Upper lobe of left lung (tissue), 6 donors: ENCODE measurements around the gene MIEF2. TPM values are rescaled to one million over a fixed set of nuclear protein-coding genes. Genes with fewer than 3 reads are reported as not detected.

Source experiments
- ATAC-seq, 2 donors: fragments of 200-7000 bp; cut with Tn5 transposase; one replicate each; pipeline ENCODE4 v1.9.1; 2022; ENCODE audit warnings: mild to moderate bottlenecking in 2 of 2, moderate library complexity in 2 of 2; ENCODE audit not compliant: low FRiP score in 2 of 2
- DNase-seq, 2 donors: peaks; one replicate each; pipeline ENCODE4 v3.0.0-alpha.2; 2019 to 2020
- H3K27ac ChIP-seq, 4 donors: fragments of 200-600 bp; sonication (generic); one replicate each; pipeline ENCODE4 v1.5.1; 2016 to 2019
- H3K27me3 ChIP-seq, 4 donors: fragments of 200-600 bp; sonication (generic); one replicate each; pipeline ENCODE4 v1.5.1; 2017 to 2019
- H3K36me3 ChIP-seq, 4 donors: fragments of 200-600 bp; sonication (generic); one replicate each; pipeline ENCODE4 v1.5.1; 2016 to 2019
- H3K4me1 ChIP-seq, 4 donors: fragments of 200-600 bp; sonication (generic); one replicate each; pipeline ENCODE4 v1.5.1; 2018 to 2019
- H3K4me3 ChIP-seq, 4 donors: fragments of 200-600 bp; sonication (generic); one replicate each; pipeline ENCODE4 v1.5.1; 2017 to 2019; ENCODE audit warnings: mild to moderate bottlenecking in 2 of 4, moderate library complexity in 1 of 4
- H3K9me3 ChIP-seq, 4 donors: fragments of 200-600 bp; sonication (generic); one replicate each; pipeline ENCODE4 v1.5.1; 2018 to 2019
- EP300 ChIP-seq, 4 donors: sonication (generic); formaldehyde crosslinking; IDR thresholded peaks; one replicate each; pipeline ENCODE4 v1.5.1; 2017; ENCODE audit warnings: antibody characterized with exemption in 4 of 4, control low read depth in 2 of 4
- POLR2A ChIP-seq, 4 donors: fragments of 450-650 bp; IDR thresholded peaks; one replicate each; pipeline ENCODE4 v1.5.1; 2016 to 2017; ENCODE audit warnings: antibody characterized with exemption in 4 of 4, mild to moderate bottlenecking in 2 of 4
- POLR2AphosphoS5 ChIP-seq, 2 donors: sonication (generic); formaldehyde crosslinking; IDR thresholded peaks; one replicate each; pipeline ENCODE4 v1.5.1; 2017; ENCODE audit warnings: antibody characterized with exemption in 2 of 2
- WGBS, 2 donors: methylation state at CpG; one replicate each; pipeline ENCODE4 v1.1.5; 2017 to 2018; 5-methylcytosine and 5-hydroxymethylcytosine counted together
- total RNA-seq, 6 donors: library from RNA; depleted of rRNA in 4 of 6; stranded (reverse); fragments of >200 nt in 4 of 6; gene quantifications; one replicate each; pipeline versions ENCODE4 v1.1.0 to v1.2.1, GENCODE V29; 2016 to 2021
- TF ChIP-seq, protein P1 (sequence below), 6 experiments: fragments of 450-650 bp in 4 of 6; fragments of 200-600 bp in 2 of 6; sonication (generic) in 2 of 6; IDR thresholded peaks; one replicate each; pipeline ENCODE4 v1.5.1; 2016 to 2019; ENCODE audit warnings: antibody characterized with exemption in 6 of 6
- donor health status: DM: no; HTN: no; CAD: no; lungs with moderate emphysema.
- donor health status: DM: no; HTN: yes; CAD: no; lungs with severe emphysema.

The MIEF2 gene
- total RNA-seq, 6 donors from 2014 or later, result 17.2 to 79.3 (median 31.8) TPM

- Histone ChIP-seq H3K36me3 (peaks cover 13 to 40% (median 28%) of the 10 kb centered on the region in 4 donors), H3K4me1 (peaks cover 42 to 56% (median 48%) of the 10 kb centered on the region in 4 donors)
- TF ChIP-seq POLR2A (IDR thresholded peaks at IDR 0.05) (no peak), EP300 (IDR thresholded peaks at IDR 0.05) (no peak), POLR2AphosphoS5 (IDR thresholded peaks at IDR 0.05) (no peak)
- TF ChIP-seq, protein P1, sequence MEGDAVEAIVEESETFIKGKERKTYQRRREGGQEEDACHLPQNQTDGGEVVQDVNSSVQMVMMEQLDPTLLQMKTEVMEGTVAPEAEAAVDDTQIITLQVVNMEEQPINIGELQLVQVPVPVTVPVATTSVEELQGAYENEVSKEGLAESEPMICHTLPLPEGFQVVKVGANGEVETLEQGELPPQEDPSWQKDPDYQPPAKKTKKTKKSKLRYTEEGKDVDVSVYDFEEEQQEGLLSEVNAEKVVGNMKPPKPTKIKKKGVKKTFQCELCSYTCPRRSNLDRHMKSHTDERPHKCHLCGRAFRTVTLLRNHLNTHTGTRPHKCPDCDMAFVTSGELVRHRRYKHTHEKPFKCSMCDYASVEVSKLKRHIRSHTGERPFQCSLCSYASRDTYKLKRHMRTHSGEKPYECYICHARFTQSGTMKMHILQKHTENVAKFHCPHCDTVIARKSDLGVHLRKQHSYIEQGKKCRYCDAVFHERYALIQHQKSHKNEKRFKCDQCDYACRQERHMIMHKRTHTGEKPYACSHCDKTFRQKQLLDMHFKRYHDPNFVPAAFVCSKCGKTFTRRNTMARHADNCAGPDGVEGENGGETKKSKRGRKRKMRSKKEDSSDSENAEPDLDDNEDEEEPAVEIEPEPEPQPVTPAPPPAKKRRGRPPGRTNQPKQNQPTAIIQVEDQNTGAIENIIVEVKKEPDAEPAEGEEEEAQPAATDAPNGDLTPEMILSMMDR (IDR thresholded peaks at IDR 0.05), result no peak
Observed at GRCh38 chr17:18261146-18261515, 669 bp downstream of the MIEF2 start.

GRCh38 chr17:18261659-18262058, 1.2 kb downstream of the MIEF2 start:
- H3K4me3 ChIP-seq, result peak overlapping the region in 3 of 4 donors; percentile 60 to 96 (median 80)
- no peak for TF ChIP-seq POLR2A (IDR thresholded peaks at IDR 0.05)
- no peak for TF ChIP-seq POLR2AphosphoS5 (IDR thresholded peaks at IDR 0.05)
- no peak for TF ChIP-seq EP300 (IDR thresholded peaks at IDR 0.05)
- TF ChIP-seq, protein P1 (IDR thresholded peaks at IDR 0.05), result no peak
- H3K27ac ChIP-seq, result peak overlapping the region; percentile 88 to 99 (median 94)
- DNase-seq (no peak), ATAC-seq (no peak)
- H3K27me3 ChIP-seq, result no peaks in the 10 kb centered on the region
- H3K4me1 ChIP-seq, result peaks cover 37 to 51% (median 43%) of the 10 kb centered on the region in 4 donors
- no peaks in the 10 kb centered on the region for H3K9me3 ChIP-seq
- 71 to 100% methylated on average over 1 to 3 of the region's 3 CpGs for WGBS, 2 donors
- peaks cover 13 to 35% (median 24%) of the 10 kb centered on the region in 4 donors for H3K36me3 ChIP-seq

More at GRCh38 chr17:18261146-18261515, 669 bp downstream of the MIEF2 start:
- DNase-seq (peak; percentile 86 to 96), ATAC-seq (peak; percentile 38 to 75)
- H3K27me3 ChIP-seq, result no peaks in the 10 kb centered on the region
- 2% methylated on average over 11 to 14 of the region's 16 CpGs for WGBS, 2 donors
- no peaks in the 10 kb centered on the region for H3K9me3 ChIP-seq
- peak overlapping the region; percentile 88 to 99 (median 94) for H3K27ac ChIP-seq
- H3K4me3 ChIP-seq, result peak overlapping the region; percentile 60 to 96 (median 88)

GRCh38 chr17:18262111-18262510, 1.6 kb downstream of the MIEF2 start:
- no peak overlapping the region for H3K4me3 ChIP-seq

DNA sequence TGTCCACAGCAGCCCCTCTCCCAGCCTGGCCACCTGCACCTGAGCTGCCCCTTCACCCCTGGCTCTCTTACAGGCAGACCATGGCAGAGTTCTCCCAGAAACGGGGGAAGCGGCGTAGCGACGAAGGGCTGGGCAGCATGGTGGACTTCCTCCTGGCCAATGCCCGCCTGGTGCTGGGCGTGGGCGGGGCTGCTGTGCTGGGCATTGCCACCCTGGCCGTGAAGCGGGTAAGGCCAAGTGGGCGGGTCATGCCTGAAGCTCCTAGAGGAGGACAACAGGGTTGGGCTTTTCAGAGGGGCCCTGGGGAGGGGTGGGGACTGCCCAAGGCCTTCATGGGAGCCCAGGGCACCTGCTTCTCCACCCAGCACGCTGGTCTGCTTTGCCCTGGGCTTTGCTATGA, 2.2 kb downstream of the MIEF2 start:
- WGBS, 2 donors, result 83 to 100% methylated on average over 1 to 11 of the region's 12 CpGs
- peak overlapping the region in 2 of 4 donors; percentile 88 to 94 for H3K27ac ChIP-seq
- no peak overlapping the region for H3K4me3 ChIP-seq
- TF ChIP-seq EP300 (IDR thresholded peaks at IDR 0.05) (no peak), POLR2AphosphoS5 (IDR thresholded peaks at IDR 0.05) (no peak), POLR2A (IDR thresholded peaks at IDR 0.05) (no peak)
- TF ChIP-seq, protein P1 (IDR thresholded peaks at IDR 0.05), result no peak
- peaks cover 28 to 41% (median 33%) of the 10 kb centered on the region in 4 donors for H3K4me1 ChIP-seq
- ATAC-seq (no peak), DNase-seq (peak in 1 of 2 donors; percentile 87)
- peaks cover 13 to 33% (median 24%) of the 10 kb centered on the region in 4 donors for H3K36me3 ChIP-seq
- no peaks in the 10 kb centered on the region for H3K9me3 ChIP-seq
- H3K27me3 ChIP-seq, result no peaks in the 10 kb centered on the region

More at GRCh38 chr17:18262111-18262510, 1.6 kb downstream of the MIEF2 start:
- WGBS, 2 donors, result 80 to 92% methylated on average over 2 of the region's 2 CpGs
- DNase-seq (no peak), ATAC-seq (no peak)
- Histone ChIP-seq H3K4me1 (peaks cover 32 to 46% (median 38%) of the 10 kb centered on the region in 4 donors), H3K27ac (peak overlapping the region; percentile 88 to 99 (median 94)), H3K27me3 (no peaks in the 10 kb centered on the region), H3K9me3 (no peaks in the 10 kb centered on the region), H3K36me3 (peaks cover 13 to 33% (median 24%) of the 10 kb centered on the region in 4 donors)
- TF ChIP-seq EP300 (IDR thresholded peaks at IDR 0.05) (no peak), POLR2AphosphoS5 (IDR thresholded peaks at IDR 0.05) (no peak), POLR2A (IDR thresholded peaks at IDR 0.05) (no peak)
- TF ChIP-seq, protein P1 (IDR thresholded peaks at IDR 0.05), result no peak
